B cell (primary cell): Measurements from ENCODE around the gene PALM2AKAP2. TPM values are rescaled to one million over a fixed set of nuclear protein-coding genes. Genes with fewer than 3 reads are reported as not detected.

ENCODE experiments used
- ATAC-seq: fragments of 200-7000 bp; cut with Tn5 transposase; one replicate; pipeline ENCODE4 v1.10.0; 2021; ENCODE audit warnings: low read depth, mild to moderate bottlenecking, moderate number of reproducible peaks, moderate library complexity
- CTCF ChIA-PET: fragments of 350-600 bp; sonication (Branson Sonifier 250); formaldehyde crosslinking; loops from one replicate; lab custom pipeline; 2021; ENCODE audit warnings: antibody characterized with exemption, inconsistent platforms; lab: Charles Lee
- POLR2A ChIA-PET: fragments of 350-600 bp; sonication (Branson Sonifier 250); formaldehyde crosslinking; loops from one replicate; lab custom pipeline; 2021; ENCODE audit warnings: antibody characterized with exemption; lab: Charles Lee
- DNase-seq: peaks from one replicate; pipeline ENCODE4 v3.0.0; 2013
- H2AFZ ChIP-seq: 2 replicates; pipeline ENCODE4 v1.6.1; 2012; ENCODE audit warnings: mild to moderate bottlenecking, low read depth, low read length; ENCODE audit not compliant: insufficient read depth, poor library complexity, severe bottlenecking
- H3K27ac ChIP-seq, 2 donors: 1 replicate in 1 of 2; 2 replicates in 1 of 2; pipeline ENCODE4 v1.5.1; 2012 to 2013; ENCODE audit warnings: low read length in 2 of 2, mild to moderate bottlenecking in 2 of 2, moderate library complexity in 1 of 2
- H3K27me3 ChIP-seq, 4 experiments: fragments of 200-600 bp in 1 of 4; sonication (generic) in 1 of 4; replicated peaks in 1 of 4; 1 replicate in 2 of 4; 2 replicates in 2 of 4; pipeline versions ENCODE4 v1.6.1 to v1.7.0; 2013 to 2016; ENCODE audit warnings: low read length in 3 of 4, mild to moderate bottlenecking in 2 of 4, mixed read lengths in 1 of 4, moderate library complexity in 1 of 4; ENCODE audit not compliant: insufficient read depth in 4 of 4, control insufficient read depth in 3 of 4; ENCODE audit errors: control extremely low read depth in 1 of 4
- H3K36me3 ChIP-seq, 2 experiments: replicated peaks in 1 of 2; 1 replicate in 1 of 2; 2 replicates in 1 of 2; pipeline versions ENCODE4 v1.6.1 to v1.7.1; 2013; ENCODE audit warnings: low read length in 1 of 2; ENCODE audit not compliant: insufficient read depth in 2 of 2, control insufficient read depth in 1 of 2; ENCODE audit errors: control extremely low read depth in 1 of 2, extremely low read depth in 1 of 2
- H3K4me1 ChIP-seq, 2 donors: fragments of 200-600 bp in 1 of 2; sonication (generic) in 1 of 2; 1 replicate in 1 of 2; 2 replicates in 1 of 2; pipeline versions ENCODE4 v1.5.1 to v1.6.1; 2013 to 2017; ENCODE audit warnings: low read length in 2 of 2; ENCODE audit not compliant: control insufficient read depth in 2 of 2, insufficient read depth in 2 of 2
- H3K4me2 ChIP-seq: replicated peaks from 2 replicates; pipeline ENCODE3; 2012; ENCODE audit warnings: mild to moderate bottlenecking, low read depth, low read length; ENCODE audit not compliant: poor library complexity, severe bottlenecking
- H3K4me3 ChIP-seq, 5 experiments: fragments of 200-600 bp in 1 of 5; sonication (generic) in 1 of 5; 1 replicate in 3 of 5; 2 replicates in 2 of 5; pipeline versions ENCODE4 v1.5.1 to v1.7.0; 2011 to 2016; ENCODE audit warnings: low read length in 4 of 5, mild to moderate bottlenecking in 4 of 5, low read depth in 2 of 5, control low read depth in 1 of 5, moderate library complexity in 1 of 5; ENCODE audit not compliant: insufficient read depth in 1 of 5; ENCODE audit errors: control extremely low read depth in 1 of 5, extremely low read depth in 1 of 5
- H3K79me2 ChIP-seq: fragments of 200-600 bp; sonication (generic); one replicate; pipeline ENCODE4 v1.6.0; 2016; ENCODE audit warnings: low read length; ENCODE audit not compliant: control insufficient read depth, insufficient read depth
- H3K9ac ChIP-seq: fragments of 200-600 bp; sonication (generic); 2 replicates; pipeline ENCODE4 v1.6.1; 2017; ENCODE audit warnings: mild to moderate bottlenecking, low read length, moderate library complexity
- H3K9me3 ChIP-seq, 3 donors: one replicate each; pipeline versions ENCODE4 v1.6.1 to v1.7.1; 2013; ENCODE audit warnings: low read length in 2 of 3; ENCODE audit not compliant: control insufficient read depth in 2 of 3, insufficient read depth in 1 of 3; ENCODE audit errors: control extremely low read depth in 1 of 3
- H4K20me1 ChIP-seq: 2 replicates; pipeline ENCODE4 v1.6.0; 2012; ENCODE audit warnings: mild to moderate bottlenecking, low read length; ENCODE audit not compliant: insufficient read depth, control insufficient read depth, poor library complexity, severe bottlenecking
- H3K27ac Mint-ChIP-seq: one replicate; pipeline ENCODE4 v1.8.0; 2021; ENCODE audit warnings: mixed read lengths
- H3K27me3 Mint-ChIP-seq: one replicate; pipeline ENCODE4 v1.8.0; 2021; ENCODE audit warnings: mixed read lengths
- H3K4me1 Mint-ChIP-seq: one replicate; pipeline ENCODE4 v1.8.0; 2021; ENCODE audit warnings: mixed read lengths
- H3K4me3 Mint-ChIP-seq: one replicate; pipeline ENCODE4 v1.8.0; 2021; ENCODE audit warnings: mixed read lengths
- H3K9me3 Mint-ChIP-seq: one replicate; pipeline ENCODE4 v1.8.0; 2022; ENCODE audit warnings: mixed read lengths; ENCODE audit not compliant: insufficient read depth
- EZH2 ChIP-seq: IDR thresholded peaks from 2 replicates; pipeline ENCODE4 v1.6.1; 2012; ENCODE audit warnings: borderline replicate concordance, low read depth, mild to moderate bottlenecking, moderate library complexity, low read length; ENCODE audit not compliant: insufficient read depth, poor library complexity, severe bottlenecking
- WGBS: methylation state at CpG from one replicate; pipeline ENCODE4 v1.1.5; 2013; ENCODE audit warnings: missing lambda C conversion rate; ENCODE audit not compliant: insufficient coverage; 5-methylcytosine and 5-hydroxymethylcytosine counted together
- intact Hi-C: fragments of 100-400 bp; cut with micrococcal nuclease; formaldehyde crosslinking; loops from one replicate; pipeline ENCODE4 v1.10.0; 2022
- polyA plus RNA-seq: library from polyadenylated mRNA; depleted of rRNA; stranded (reverse); fragments of >200 nt; gene quantifications from 2 replicates; pipeline ENCODE4 v1.2.3, GENCODE V29; 2012
- total RNA-seq, 2 donors: library from RNA; stranded (reverse); fragments of 120-200 nt in 1 of 2; gene quantifications; 1 replicate in 1 of 2; 2 replicates in 1 of 2; pipeline versions ENCODE4 v1.2.3 to v1.2.4, GENCODE V29; 2013 to 2022
- TF ChIP-seq, protein P1 (sequence below): fragments of 200-600 bp; IDR thresholded peaks from one replicate; pipeline ENCODE4 v1.8.0; 2022; ENCODE audit warnings: antibody characterized with exemption, mild to moderate bottlenecking

PALM2AKAP2 gene
- total and polyA plus RNA-seq, 2 donors (not counting 1 experiment from before 2014, with no cell fraction given) = not detected

DNA sequence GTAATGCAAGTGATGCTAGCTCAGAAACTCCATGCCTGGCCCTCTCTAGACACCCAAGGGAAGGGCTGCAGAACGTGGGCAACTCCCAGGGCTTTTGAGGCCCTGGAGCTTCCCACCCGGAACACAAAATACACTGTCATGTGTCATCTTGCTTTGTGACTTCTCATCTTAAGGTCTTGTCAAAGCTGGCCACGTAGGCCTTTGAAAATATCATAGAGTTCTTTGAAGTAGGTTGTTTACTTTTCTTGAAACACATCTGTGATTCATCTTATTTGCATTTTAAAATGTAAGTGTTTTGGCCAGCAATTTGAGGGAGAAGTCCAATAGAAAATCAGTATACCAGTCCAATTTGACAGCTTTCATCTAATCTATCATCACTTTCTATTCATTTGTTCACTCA lies 40.2 kb upstream of the PALM2AKAP2 start:
- Mint-ChIP-seq H3K4me3 (no peak overlapping the region), H3K27ac (no peak overlapping the region), H3K27me3 (peaks cover 29% of the 10 kb centered on the region), H3K9me3 (no peaks in the 10 kb centered on the region), H3K4me1 (no peaks in the 10 kb centered on the region)
- TF ChIP-seq EZH2 = no peak
- TF ChIP-seq, protein P1, sequence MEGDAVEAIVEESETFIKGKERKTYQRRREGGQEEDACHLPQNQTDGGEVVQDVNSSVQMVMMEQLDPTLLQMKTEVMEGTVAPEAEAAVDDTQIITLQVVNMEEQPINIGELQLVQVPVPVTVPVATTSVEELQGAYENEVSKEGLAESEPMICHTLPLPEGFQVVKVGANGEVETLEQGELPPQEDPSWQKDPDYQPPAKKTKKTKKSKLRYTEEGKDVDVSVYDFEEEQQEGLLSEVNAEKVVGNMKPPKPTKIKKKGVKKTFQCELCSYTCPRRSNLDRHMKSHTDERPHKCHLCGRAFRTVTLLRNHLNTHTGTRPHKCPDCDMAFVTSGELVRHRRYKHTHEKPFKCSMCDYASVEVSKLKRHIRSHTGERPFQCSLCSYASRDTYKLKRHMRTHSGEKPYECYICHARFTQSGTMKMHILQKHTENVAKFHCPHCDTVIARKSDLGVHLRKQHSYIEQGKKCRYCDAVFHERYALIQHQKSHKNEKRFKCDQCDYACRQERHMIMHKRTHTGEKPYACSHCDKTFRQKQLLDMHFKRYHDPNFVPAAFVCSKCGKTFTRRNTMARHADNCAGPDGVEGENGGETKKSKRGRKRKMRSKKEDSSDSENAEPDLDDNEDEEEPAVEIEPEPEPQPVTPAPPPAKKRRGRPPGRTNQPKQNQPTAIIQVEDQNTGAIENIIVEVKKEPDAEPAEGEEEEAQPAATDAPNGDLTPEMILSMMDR = no peak
- Histone ChIP-seq H3K9ac (no peak overlapping the region), H3K79me2 (no peaks in the 10 kb centered on the region), H3K36me3 (no peaks in the 10 kb centered on the region), H2AFZ (no peak overlapping the region), H3K4me3 (no peak overlapping the region), H3K4me1 (no peaks in the 10 kb centered on the region), H3K9me3 (no peaks in the 10 kb centered on the region), H3K4me2 (no peak overlapping the region), H3K27me3 (peaks cover 0 to 12% (median 2%) of the 10 kb centered on the region in 4 experiments), H4K20me1 (no peaks in the 10 kb centered on the region), H3K27ac (no peak overlapping the region)
- no peak for ATAC-seq
- intact Hi-C loops = no loop called here
- CTCF ChIA-PET = no interaction called here
- DNase-seq = no peak
- 64% methylated on average over 2 of the region's 3 CpGs for WGBS
- POLR2A ChIA-PET = no interaction called here

DNA sequence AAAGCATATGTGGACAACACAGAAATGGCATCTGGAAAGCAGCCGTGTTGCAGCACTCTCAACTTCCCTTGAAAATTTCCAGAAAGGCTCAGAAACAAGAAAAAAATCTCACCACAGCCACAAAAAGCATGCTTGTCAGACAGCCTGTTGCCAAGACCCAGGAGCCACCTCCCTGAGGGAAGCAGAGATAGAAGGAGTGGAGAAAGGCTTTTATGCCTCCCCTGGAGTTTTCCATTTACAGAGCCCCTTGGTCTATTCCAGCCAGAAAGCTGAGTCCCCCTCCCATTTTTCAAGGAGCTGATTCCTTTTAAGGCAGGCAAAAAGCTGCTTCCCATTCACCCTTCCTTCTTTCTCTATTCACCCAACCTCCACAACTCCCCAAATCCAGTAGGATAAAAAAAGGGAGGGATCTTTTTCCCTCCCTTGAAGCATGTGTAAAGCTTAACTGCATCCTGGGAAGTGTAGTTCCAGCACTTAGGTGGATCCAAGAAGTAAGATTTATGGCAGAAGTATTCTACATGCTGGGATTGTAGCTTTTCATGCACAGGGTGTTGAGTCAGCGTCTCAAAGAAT lies 37.1 kb upstream of the PALM2AKAP2 start:
- H3K4me3 ChIP-seq = no peak overlapping the region
- no peaks in the 10 kb centered on the region for H3K9me3 ChIP-seq
- WGBS = 40% methylated on average over 1 of the region's 2 CpGs
- H3K4me1 ChIP-seq = no peaks in the 10 kb centered on the region
- Mint-ChIP-seq H3K27ac (no peak overlapping the region), H3K9me3 (no peaks in the 10 kb centered on the region), H3K4me1 (no peaks in the 10 kb centered on the region), H3K27me3 (peaks cover 35% of the 10 kb centered on the region), H3K4me3 (no peak overlapping the region)
- H3K79me2 ChIP-seq = no peaks in the 10 kb centered on the region
- no peak overlapping the region for H2AFZ ChIP-seq
- ATAC-seq (no peak), DNase-seq (no peak)
- H4K20me1 ChIP-seq = no peaks in the 10 kb centered on the region
- no peak overlapping the region for H3K9ac ChIP-seq
- ChIA-PET POLR2A (no interaction called here), CTCF (no interaction called here)
- TF ChIP-seq EZH2 = no peak
- peaks cover 0 to 15% (median 2%) of the 10 kb centered on the region in 4 experiments for H3K27me3 ChIP-seq
- H3K36me3 ChIP-seq = no peaks in the 10 kb centered on the region
- intact Hi-C loops = no loop called here
- no peak overlapping the region for H3K4me2 ChIP-seq
- H3K27ac ChIP-seq = no peak overlapping the region
